PC-9 (cell line): Measurements from ENCODE around the gene ZFHX3.

ENCODE experiments used
- EZH2 ChIP-seq: fragments of 200-600 bp; sonication (generic); IDR thresholded peaks from 2 replicates; pipeline ENCODE4 v1.8.0; 2017; ENCODE audit warnings: antibody characterized with exemption, low read depth
- TF ChIP-seq, protein P1 (sequence below): fragments of 200-600 bp; sonication (generic); conservative IDR thresholded peaks from 2 replicates; pipeline ENCODE4 v1.6.1; 2017; ENCODE audit warnings: mixed run types, antibody characterized with exemption, mild to moderate bottlenecking, moderate library complexity

DNA sequence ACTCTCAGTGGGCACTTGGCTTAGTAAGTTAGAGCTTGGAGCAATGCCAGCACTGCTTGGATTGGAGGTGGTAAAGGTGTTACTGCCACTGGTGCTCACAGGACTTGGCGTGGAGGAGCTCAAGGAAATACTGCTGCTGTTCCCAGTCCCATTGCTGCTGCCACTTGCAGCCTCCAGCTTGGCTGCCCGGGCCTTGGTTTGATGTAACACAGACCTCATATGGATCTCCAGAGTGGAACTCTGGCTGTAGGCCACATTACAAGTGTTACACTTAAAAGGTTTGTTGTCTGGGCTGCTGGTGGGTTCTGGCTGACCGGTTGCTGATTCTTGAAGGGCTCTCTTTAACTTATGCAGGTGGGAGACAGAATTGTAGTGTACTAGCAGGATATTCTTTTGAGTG lies 250.3 kb downstream of the ZFHX3 start:
- no peak for TF ChIP-seq EZH2
- TF ChIP-seq, protein P1, sequence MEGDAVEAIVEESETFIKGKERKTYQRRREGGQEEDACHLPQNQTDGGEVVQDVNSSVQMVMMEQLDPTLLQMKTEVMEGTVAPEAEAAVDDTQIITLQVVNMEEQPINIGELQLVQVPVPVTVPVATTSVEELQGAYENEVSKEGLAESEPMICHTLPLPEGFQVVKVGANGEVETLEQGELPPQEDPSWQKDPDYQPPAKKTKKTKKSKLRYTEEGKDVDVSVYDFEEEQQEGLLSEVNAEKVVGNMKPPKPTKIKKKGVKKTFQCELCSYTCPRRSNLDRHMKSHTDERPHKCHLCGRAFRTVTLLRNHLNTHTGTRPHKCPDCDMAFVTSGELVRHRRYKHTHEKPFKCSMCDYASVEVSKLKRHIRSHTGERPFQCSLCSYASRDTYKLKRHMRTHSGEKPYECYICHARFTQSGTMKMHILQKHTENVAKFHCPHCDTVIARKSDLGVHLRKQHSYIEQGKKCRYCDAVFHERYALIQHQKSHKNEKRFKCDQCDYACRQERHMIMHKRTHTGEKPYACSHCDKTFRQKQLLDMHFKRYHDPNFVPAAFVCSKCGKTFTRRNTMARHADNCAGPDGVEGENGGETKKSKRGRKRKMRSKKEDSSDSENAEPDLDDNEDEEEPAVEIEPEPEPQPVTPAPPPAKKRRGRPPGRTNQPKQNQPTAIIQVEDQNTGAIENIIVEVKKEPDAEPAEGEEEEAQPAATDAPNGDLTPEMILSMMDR, result no peak
